Type B pancreatic cell (in vitro differentiated cells): ENCODE measurements around the gene PKD1. TPM values are rescaled to one million over a fixed set of nuclear protein-coding genes. Genes with fewer than 3 reads are reported as not detected.

ENCODE experiments used
- DNase-seq: peaks from one replicate; pipeline ENCODE4 v3.0.0; 2021; ENCODE audit warnings: mixed read lengths; ENCODE audit not compliant: unreplicated experiment; ENCODE audit errors: extremely low spot score
- H3K27ac Mint-ChIP-seq: 2 replicates; pipeline ENCODE4 v1.8.0; 2021; ENCODE audit warnings: mild to moderate bottlenecking, mixed read lengths
- H3K27me3 Mint-ChIP-seq: 2 replicates; pipeline ENCODE4 v1.8.0; 2021; ENCODE audit warnings: mixed read lengths
- H3K36me3 Mint-ChIP-seq: 2 replicates; pipeline ENCODE4 v1.8.0; 2021; ENCODE audit warnings: mixed read lengths
- H3K4me1 Mint-ChIP-seq: one replicate; pipeline ENCODE4 v1.8.0; 2021; ENCODE audit warnings: mixed read lengths; ENCODE audit not compliant: unreplicated experiment
- H3K4me3 Mint-ChIP-seq: 2 replicates; pipeline ENCODE4 v1.8.0; 2021; ENCODE audit warnings: mild to moderate bottlenecking, mixed read lengths
- H3K9me3 Mint-ChIP-seq: 2 replicates; pipeline ENCODE4 v1.8.0; 2021; ENCODE audit warnings: mixed read lengths
- CTCF ChIP-seq: fragments of 200-600 bp; sonication (generic); conservative IDR thresholded peaks from 2 replicates; pipeline ENCODE4 v1.5.0; 2021; ENCODE audit warnings: antibody characterized with exemption, mild to moderate bottlenecking
- total RNA-seq: library from RNA; stranded (reverse); gene quantifications from 2 replicates; pipeline ENCODE4 v1.2.1, GENCODE V29; 2021; ENCODE audit warnings: low replicate concordance

PKD1 gene
- total RNA-seq, 1 donor from 2014 or later, result 131 TPM

GRCh38 chr16:2157480-2158261, 22.0 kb upstream of the PKD1 start:
- Mint-ChIP-seq H3K4me3 (peak overlapping the region; percentile 94), H3K9me3 (no peaks in the 10 kb centered on the region), H3K4me1 (peaks cover 19% of the 10 kb centered on the region), H3K36me3 (peaks cover 4% of the 10 kb centered on the region), H3K27me3 (peaks cover 3% of the 10 kb centered on the region), H3K27ac (no peak overlapping the region)
- no peak for DNase-seq
- TF ChIP-seq CTCF, result no peak

DNA sequence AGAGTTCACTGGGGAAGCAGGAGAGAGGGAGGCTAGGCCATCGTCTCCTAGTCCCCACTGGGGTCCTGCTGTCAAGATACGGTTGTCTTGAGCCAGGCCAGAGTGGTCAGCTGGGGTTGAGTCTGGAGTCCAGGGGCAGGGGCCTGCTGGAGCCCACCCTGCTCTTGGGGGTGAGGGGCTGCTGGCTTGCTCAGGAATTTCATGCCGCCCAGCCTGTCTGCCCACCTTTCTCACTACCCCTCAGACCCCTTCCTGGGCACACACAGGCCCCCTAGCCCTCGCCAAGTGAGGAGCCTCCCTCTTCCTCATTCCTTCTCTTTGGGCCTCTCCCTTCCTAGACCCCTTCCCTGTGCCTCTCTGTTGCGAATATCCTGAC, 21.1 kb upstream of the PKD1 start:
- peaks cover 3% of the 10 kb centered on the region for H3K27me3 Mint-ChIP-seq
- H3K9me3 Mint-ChIP-seq, result no peaks in the 10 kb centered on the region
- TF ChIP-seq CTCF, result no peak
- peak overlapping the region; percentile 92 for H3K27ac Mint-ChIP-seq
- peaks cover 4% of the 10 kb centered on the region for H3K36me3 Mint-ChIP-seq
- peak overlapping the region; percentile 94 for H3K4me3 Mint-ChIP-seq
- peaks cover 19% of the 10 kb centered on the region for H3K4me1 Mint-ChIP-seq
- no peak for DNase-seq

- H3K27ac Mint-ChIP-seq, result peak overlapping the region; percentile 92
- DNase-seq, result no peak
- peaks cover 22% of the 10 kb centered on the region for H3K4me1 Mint-ChIP-seq
- peaks cover 3% of the 10 kb centered on the region for H3K27me3 Mint-ChIP-seq
- TF ChIP-seq CTCF, result no peak
- H3K4me3 Mint-ChIP-seq, result peak overlapping the region; percentile 94
- H3K9me3 Mint-ChIP-seq, result no peaks in the 10 kb centered on the region
- peaks cover 4% of the 10 kb centered on the region for H3K36me3 Mint-ChIP-seq
Observed at GRCh38 chr16:2155977-2156848, 20.5 kb upstream of the PKD1 start.

DNA sequence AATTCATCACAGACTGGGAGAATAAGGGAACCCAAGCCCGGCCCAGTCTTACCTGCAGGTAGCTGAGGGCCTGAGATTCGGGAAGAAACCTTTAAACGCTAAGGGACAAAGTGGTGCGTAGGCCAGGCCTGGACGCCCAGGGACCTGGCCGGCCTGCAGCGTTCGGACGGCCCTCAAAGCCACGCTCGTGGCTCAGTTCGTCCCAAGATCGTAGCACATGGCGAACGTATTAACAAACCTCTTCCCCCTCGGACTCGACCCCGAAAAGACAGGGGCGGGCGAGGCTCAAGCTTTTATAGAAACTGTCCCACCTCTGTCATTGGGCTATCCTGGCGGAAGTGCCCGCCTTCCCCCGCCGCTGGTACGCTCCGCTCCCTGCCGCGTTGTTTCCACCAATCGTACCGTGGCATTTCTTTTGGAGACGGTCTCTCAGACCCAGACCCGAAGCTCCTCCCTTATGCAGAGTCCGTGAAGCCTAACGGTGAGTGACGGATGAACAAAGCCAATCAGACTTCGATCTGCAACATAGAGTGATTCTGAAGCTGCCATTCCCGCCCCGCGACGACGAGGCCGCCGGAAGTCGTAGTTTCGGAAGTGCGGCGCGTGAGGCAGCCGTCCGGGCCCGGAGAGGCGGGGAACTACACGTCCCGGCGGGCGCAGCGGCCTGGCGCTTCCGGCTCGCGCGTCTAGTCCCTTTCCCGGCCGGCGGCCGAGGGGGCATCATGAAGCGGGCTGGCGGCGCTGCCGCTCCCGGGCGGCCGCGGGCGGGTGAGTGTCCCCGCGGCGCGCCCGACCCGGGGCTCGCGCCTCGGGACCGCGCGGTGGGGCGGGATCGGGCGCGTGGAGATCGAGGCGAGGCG, 19.6 kb upstream of the PKD1 start, which contains the start of gene TRAF7:
Gene TRAF7, plus strand, starts transcription at position 692 of the 860 bp plus-strand sequence. CDS start 8,139 bp downstream, outside the sequence.
- H3K27ac Mint-ChIP-seq, result peak within 1 kb of the TSS; percentile 92
- H3K27me3 Mint-ChIP-seq, result peaks cover 3% of the 10 kb centered on the region
- peak; percentile 98 for DNase-seq
- H3K4me3 Mint-ChIP-seq, result peak within 1 kb of the TSS; percentile 94
- no peak for TF ChIP-seq CTCF
- peaks cover 4% of the 10 kb centered on the region for H3K36me3 Mint-ChIP-seq
- H3K4me1 Mint-ChIP-seq, result peaks cover 25% of the 10 kb centered on the region
- no peaks in the 10 kb centered on the region for H3K9me3 Mint-ChIP-seq

- peak overlapping the region; percentile 93 for H3K4me3 Mint-ChIP-seq
- H3K27ac Mint-ChIP-seq, result peak overlapping the region; percentile 91
- H3K27me3 Mint-ChIP-seq, result peaks cover 3% of the 10 kb centered on the region
- no peaks in the 10 kb centered on the region for H3K9me3 Mint-ChIP-seq
- peaks cover 25% of the 10 kb centered on the region for H3K4me1 Mint-ChIP-seq
- peaks cover 4% of the 10 kb centered on the region for H3K36me3 Mint-ChIP-seq
- no peak for DNase-seq
- no peak for TF ChIP-seq CTCF
Observed at GRCh38 chr16:2154533-2155090, 18.9 kb upstream of the PKD1 start.
